GM12878 (cell line): Measurements from ENCODE around the gene SUCNR1. TPM values are rescaled to one million over a fixed set of nuclear protein-coding genes. Genes with fewer than 3 reads are reported as not detected.

Experiments used
- ATAC-seq: fragments of 200-7000 bp; cut with Tn5 transposase; 3 replicates; pipeline ENCODE4 v1.9.1; 2020; ENCODE audit warnings: mild to moderate bottlenecking, moderate library complexity
- BruUV-seq: library from RNA; stranded (reverse); fragments of 400-500 nt; replicated peaks from 2 replicates; lab custom pipeline; 2021; lab: Mats Ljungman, UMichigan
- CTCF ChIA-PET: fragments of 300-600 bp; sonication (Branson Sonifier 250); formaldehyde crosslinking; extraction: SDS; loops from one replicate; lab custom pipeline; 2021; ENCODE audit warnings: inconsistent platforms; lab: Yijun Ruan, JAX
- POLR2A ChIA-PET: fragments of 350-600 bp; formaldehyde crosslinking; extraction: SDS; loops from one replicate; lab custom pipeline; 2021; ENCODE audit warnings: inconsistent platforms; lab: Charles Lee
- RAD21 ChIA-PET: fragments of 300-600 bp; sonication (Branson Sonifier 250); formaldehyde crosslinking; loops from one replicate; lab custom pipeline; 2023; ENCODE audit warnings: antibody characterized with exemption; ENCODE audit not compliant: unreplicated experiment; lab: Charles Lee
- SMC1A ChIA-PET: fragments of 300-600 bp; sonication (Branson Sonifier 250); formaldehyde crosslinking; loops from one replicate; lab custom pipeline; 2023; ENCODE audit not compliant: unreplicated experiment, uncharacterized antibody; lab: Charles Lee
- DNase-seq: peaks from one replicate; pipeline ENCODE4 v3.0.0-alpha.2; 2011; ENCODE audit warnings: low read depth, low spot score
- FAIRE-seq: peaks from 3 replicates; lab custom pipeline; 2011; peaks lifted over from hg19 to GRCh38; lab: Jason Lieb, UNC
- H2AFZ ChIP-seq: 2 replicates; pipeline ENCODE4 v1.6.0; 2011; ENCODE audit warnings: low read depth, low read length, control low read depth; ENCODE audit not compliant: control insufficient read depth
- H3K27ac ChIP-seq: 2 replicates; pipeline ENCODE4 v1.5.1; 2011; ENCODE audit warnings: control low read depth; ENCODE audit not compliant: control insufficient read depth, insufficient read depth
- H3K27me3 ChIP-seq, 2 experiments: replicated peaks in 1 of 2; 2 replicates each; pipeline versions ENCODE4 v1.6.0 to v1.6.1; 2011; ENCODE audit warnings: low read length in 1 of 2; ENCODE audit not compliant: control insufficient read depth in 2 of 2, insufficient read depth in 2 of 2
- H3K36me3 ChIP-seq, 2 experiments: 2 replicates each; pipeline ENCODE4 v1.5.1; 2011; ENCODE audit warnings: low read length in 1 of 2; ENCODE audit not compliant: control insufficient read depth in 2 of 2, insufficient read depth in 2 of 2
- H3K4me1 ChIP-seq: 2 replicates; pipeline ENCODE4 v1.6.1; 2011; ENCODE audit warnings: mild to moderate bottlenecking, low read length, moderate library complexity, mixed read lengths; ENCODE audit not compliant: control insufficient read depth, insufficient read depth
- H3K4me2 ChIP-seq: 2 replicates; pipeline ENCODE4 v1.6.0; 2011; ENCODE audit warnings: control low read depth; ENCODE audit not compliant: control insufficient read depth, insufficient read depth
- H3K4me3 ChIP-seq: fragments of 200-600 bp; sonication (generic); 2 replicates; pipeline ENCODE4 v1.5.1; 2016
- H3K79me2 ChIP-seq: 2 replicates; pipeline ENCODE4 v1.6.0; 2011; ENCODE audit warnings: low read length; ENCODE audit not compliant: control insufficient read depth, insufficient read depth
- H3K9ac ChIP-seq: 2 replicates; pipeline ENCODE4 v1.8.0; 2011; ENCODE audit warnings: low read length, control low read depth, mixed read lengths; ENCODE audit not compliant: control insufficient read depth, insufficient read depth
- H3K9me3 ChIP-seq: replicated peaks from 3 replicates; pipeline ENCODE4 v1.5.1; 2011; ENCODE audit warnings: mild to moderate bottlenecking, low read length; ENCODE audit not compliant: control insufficient read depth, insufficient read depth
- H4K20me1 ChIP-seq: 2 replicates; pipeline ENCODE4 v1.6.0; 2011; ENCODE audit not compliant: control insufficient read depth, insufficient read depth
- CBX5 ChIP-seq: sonication (generic); IDR thresholded peaks from 2 replicates; pipeline ENCODE4 v1.6.1; 2016; ENCODE audit warnings: low read depth, moderate library complexity, mild to moderate bottlenecking, inconsistent platforms
- HCFC1 ChIP-seq: fragments of 150-350 bp; IDR thresholded peaks from 2 replicates; pipeline ENCODE4 v1.6.1; 2014; ENCODE audit warnings: low read length
- IKZF1 ChIP-seq: fragments of 450-650 bp; conservative IDR thresholded peaks from 2 replicates; pipeline ENCODE4 v1.6.1; 2017; ENCODE audit warnings: antibody characterized with exemption, mild to moderate bottlenecking
- MEF2B ChIP-seq: fragments of 450-650 bp; IDR thresholded peaks from 2 replicates; pipeline ENCODE4 v1.6.1; 2018; ENCODE audit warnings: mild to moderate bottlenecking, moderate library complexity; ENCODE audit not compliant: partially characterized antibody, poor library complexity, severe bottlenecking
- MYB ChIP-seq: fragments of 150-350 bp; IDR thresholded peaks from 2 replicates; pipeline ENCODE4 v1.6.1; 2014; ENCODE audit warnings: mild to moderate bottlenecking, low read depth, low read length, borderline replicate concordance
- RBBP5 ChIP-seq: fragments of 200-600 bp; sonication (generic); conservative IDR thresholded peaks from 2 replicates; pipeline ENCODE4 v1.6.1; 2016
- RELB ChIP-seq: fragments of 450-650 bp; IDR thresholded peaks from 2 replicates; pipeline ENCODE4 v1.6.1; 2017; ENCODE audit warnings: low read depth, mild to moderate bottlenecking, moderate library complexity
- SIN3A ChIP-seq: IDR thresholded peaks from 2 replicates; pipeline ENCODE4 v1.6.1; 2012; ENCODE audit warnings: low read depth, low read length, improper control_type of control experiment
- SUZ12 ChIP-seq: fragments of 200-600 bp; sonication (generic); IDR thresholded peaks from one replicate; pipeline ENCODE4 v1.6.1; 2018; ENCODE audit warnings: antibody characterized with exemption, mild to moderate bottlenecking; ENCODE audit not compliant: unreplicated experiment
- TAF1 ChIP-seq: IDR thresholded peaks from 2 replicates; pipeline ENCODE4 v1.6.1; 2011; ENCODE audit warnings: mild to moderate bottlenecking, low read depth, low read length, borderline replicate concordance
- ZNF207 ChIP-seq: fragments of 450-650 bp; IDR thresholded peaks from 2 replicates; pipeline ENCODE4 v1.6.1; 2014; ENCODE audit warnings: antibody characterized with exemption, mild to moderate bottlenecking, borderline replicate concordance
- ZNF592 ChIP-seq: fragments of 450-650 bp; IDR thresholded peaks from 2 replicates; pipeline ENCODE4 v1.6.1; 2017; ENCODE audit warnings: mild to moderate bottlenecking, moderate library complexity
- WGBS: methylation state at CpG from one replicate; pipeline ENCODE4 v1.1.6; 2016; ENCODE audit warnings: low lambda C conversion rate; ENCODE audit not compliant: insufficient replicate concordance, insufficient coverage; ENCODE audit errors: missing lambda C conversion rate; 5-methylcytosine and 5-hydroxymethylcytosine counted together
- in situ Hi-C: fragments of 300-500 bp; cut with MboI; formaldehyde crosslinking; loops from 9 replicates; pipeline ENCODE4 v1.14.3; 2018; ENCODE audit warnings: mixed read lengths
- intact Hi-C: fragments of 100-400 bp; cut with micrococcal nuclease; formaldehyde crosslinking; loops from one replicate; pipeline ENCODE4 v1.14.2; 2022; ENCODE audit not compliant: unreplicated experiment
- polyA plus RNA-seq, 11 experiments: library from polyadenylated mRNA; depleted of rRNA in 4 of 11; unstranded in 6 of 11; stranded (reverse) in 5 of 11; fragments of >200 nt; fragmentation: Nextera tagmentation in 4 of 11; fragmentation: Illumina TruSeq in 1 of 11; extraction: Ambion mirVana in 4 of 11; extraction: Trizol in 1 of 11; gene quantifications; 1 replicate in 1 of 11; 2 replicates in 10 of 11; pipeline versions ENCODE4 v1.2.1 to v1.2.3, GENCODE V29; 2011 to 2016; ENCODE audit warnings: inconsistent platforms in 2 of 11, missing spikeins in 2 of 11, low read depth in 1 of 11
- total RNA-seq, 4 experiments: library from RNA; depleted of rRNA in 3 of 4; stranded (reverse); fragments of >200 nt in 3 of 4; fragmentation: Illumina TruSeq in 1 of 4; extraction: Trizol in 1 of 4; gene quantifications; 2 replicates each; pipeline versions ENCODE4 v1.2.1 to v1.2.3, GENCODE V29; 2013 to 2021
- TF ChIP-seq, protein P1 (sequence below): fragments of 450-650 bp; formaldehyde crosslinking; IDR thresholded peaks from 2 replicates; pipeline ENCODE4 v1.4.0; 2020; ENCODE audit warnings: mild to moderate bottlenecking, moderate library complexity

Gene SUCNR1
- total and polyA plus RNA-seq, 10 of the 15 experiments (the other 5 are each of a cell fraction or from before 2014, with no cell fraction given): 0.03 to 0.12 (median 0.07) TPM; not detected in 4

- TF ChIP-seq RELB (no peak), SUZ12 (no peak)
- TF ChIP-seq, all 136 proteins: peak for 0
These were observed 33.3 kb downstream of the SUCNR1 start (continued) for GRCh38 chr3:151906751-151907150.

DNA sequence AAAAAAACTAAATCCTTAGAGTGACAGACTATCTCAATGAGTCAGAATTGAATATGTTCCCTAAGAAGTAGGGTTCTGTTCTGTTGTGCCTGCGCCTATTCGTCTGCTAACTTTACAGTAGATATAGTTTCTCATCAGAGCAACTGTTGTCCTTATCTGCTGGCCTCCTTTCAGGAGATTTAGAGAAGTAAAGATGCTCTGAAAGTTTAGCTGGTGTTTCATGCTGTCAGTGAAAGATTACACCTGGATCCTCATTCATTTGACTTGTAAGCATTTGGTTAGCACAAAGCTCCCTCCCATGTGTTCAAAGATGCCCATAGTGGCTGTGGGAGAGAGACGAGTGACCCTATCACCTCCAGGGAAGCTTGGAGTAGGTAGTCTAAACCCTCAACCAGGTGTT, 35.0 kb downstream of the SUCNR1 start:
- ChIA-PET CTCF (interaction anchor here (1.2 kb wide), 1 partner anchor 11 kb away, joined by 3 read pairs; no protein-coding TSS in a partner anchor), SMC1A (no interaction called here)
- Histone ChIP-seq H3K79me2 (no peaks in the 10 kb centered on the region), H2AFZ (no peak overlapping the region), H3K9me3 (no peaks in the 10 kb centered on the region), H3K27ac (no peak overlapping the region), H3K36me3 (no peaks in the 10 kb centered on the region), H3K4me2 (no peak overlapping the region)
- WGBS: 57% methylated on average over 3 of the region's 3 CpGs
- in situ Hi-C loops: no loop called here
- intact Hi-C loops: no loop called here
- TF ChIP-seq ZNF207: no peak
- no peak for TF ChIP-seq HCFC1
- TF ChIP-seq, protein P1, sequence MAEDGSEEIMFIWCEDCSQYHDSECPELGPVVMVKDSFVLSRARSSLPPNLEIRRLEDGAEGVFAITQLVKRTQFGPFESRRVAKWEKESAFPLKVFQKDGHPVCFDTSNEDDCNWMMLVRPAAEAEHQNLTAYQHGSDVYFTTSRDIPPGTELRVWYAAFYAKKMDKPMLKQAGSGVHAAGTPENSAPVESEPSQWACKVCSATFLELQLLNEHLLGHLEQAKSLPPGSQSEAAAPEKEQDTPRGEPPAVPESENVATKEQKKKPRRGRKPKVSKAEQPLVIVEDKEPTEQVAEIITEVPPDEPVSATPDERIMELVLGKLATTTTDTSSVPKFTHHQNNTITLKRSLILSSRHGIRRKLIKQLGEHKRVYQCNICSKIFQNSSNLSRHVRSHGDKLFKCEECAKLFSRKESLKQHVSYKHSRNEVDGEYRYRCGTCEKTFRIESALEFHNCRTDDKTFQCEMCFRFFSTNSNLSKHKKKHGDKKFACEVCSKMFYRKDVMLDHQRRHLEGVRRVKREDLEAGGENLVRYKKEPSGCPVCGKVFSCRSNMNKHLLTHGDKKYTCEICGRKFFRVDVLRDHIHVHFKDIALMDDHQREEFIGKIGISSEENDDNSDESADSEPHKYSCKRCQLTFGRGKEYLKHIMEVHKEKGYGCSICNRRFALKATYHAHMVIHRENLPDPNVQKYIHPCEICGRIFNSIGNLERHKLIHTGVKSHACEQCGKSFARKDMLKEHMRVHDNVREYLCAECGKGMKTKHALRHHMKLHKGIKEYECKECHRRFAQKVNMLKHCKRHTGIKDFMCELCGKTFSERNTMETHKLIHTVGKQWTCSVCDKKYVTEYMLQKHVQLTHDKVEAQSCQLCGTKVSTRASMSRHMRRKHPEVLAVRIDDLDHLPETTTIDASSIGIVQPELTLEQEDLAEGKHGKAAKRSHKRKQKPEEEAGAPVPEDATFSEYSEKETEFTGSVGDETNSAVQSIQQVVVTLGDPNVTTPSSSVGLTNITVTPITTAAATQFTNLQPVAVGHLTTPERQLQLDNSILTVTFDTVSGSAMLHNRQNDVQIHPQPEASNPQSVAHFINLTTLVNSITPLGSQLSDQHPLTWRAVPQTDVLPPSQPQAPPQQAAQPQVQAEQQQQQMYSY (CRISPR knock-in tag): no peak
- no peak for TF ChIP-seq SUZ12
- TF ChIP-seq ZNF592: no peak
- TF ChIP-seq IKZF1: no peak
- TF ChIP-seq RBBP5: no peak
- no peak for TF ChIP-seq MYB
- no peak for TF ChIP-seq TAF1
- TF ChIP-seq MEF2B: no peak
- TF ChIP-seq CBX5: no peak
- no peak for TF ChIP-seq SIN3A
- TF ChIP-seq, all 136 proteins: peak for 0
- Histone ChIP-seq H3K9ac (no peak overlapping the region), H3K4me3 (no peak overlapping the region), H3K27me3 (no peaks in the 10 kb centered on the region; a peak in 1 of 4 replicates), H4K20me1 (no peaks in the 10 kb centered on the region), H3K4me1 (no peaks in the 10 kb centered on the region)
- ChIA-PET RAD21 (no interaction called here), POLR2A (interaction anchor here (0.6 kb wide), 1 partner anchor 30 kb away, joined by 3 read pairs; no protein-coding TSS in a partner anchor)
- no TSS peak for BruUV-seq
- ATAC-seq (no peak), DNase-seq (no peak), FAIRE-seq (no peak)
